DOHH2 (cell line): ENCODE measurements around the gene TMEM95.

Source experiments
- EZH2phosphoT487 ChIP-seq: fragments of 200-600 bp; sonication (generic); IDR thresholded peaks from 2 replicates; pipeline ENCODE4 v1.6.1; 2017; ENCODE audit warnings: borderline replicate concordance, mild to moderate bottlenecking, antibody characterized with exemption, low read length, moderate library complexity, mixed read lengths
- TF ChIP-seq, protein P1 (sequence below): fragments of 200-600 bp; sonication (generic); IDR thresholded peaks from one replicate; pipeline ENCODE4 v1.5.1; 2014; ENCODE audit warnings: antibody characterized with exemption, mild to moderate bottlenecking, low read depth, low read length; ENCODE audit not compliant: poor library complexity, severe bottlenecking

DNA sequence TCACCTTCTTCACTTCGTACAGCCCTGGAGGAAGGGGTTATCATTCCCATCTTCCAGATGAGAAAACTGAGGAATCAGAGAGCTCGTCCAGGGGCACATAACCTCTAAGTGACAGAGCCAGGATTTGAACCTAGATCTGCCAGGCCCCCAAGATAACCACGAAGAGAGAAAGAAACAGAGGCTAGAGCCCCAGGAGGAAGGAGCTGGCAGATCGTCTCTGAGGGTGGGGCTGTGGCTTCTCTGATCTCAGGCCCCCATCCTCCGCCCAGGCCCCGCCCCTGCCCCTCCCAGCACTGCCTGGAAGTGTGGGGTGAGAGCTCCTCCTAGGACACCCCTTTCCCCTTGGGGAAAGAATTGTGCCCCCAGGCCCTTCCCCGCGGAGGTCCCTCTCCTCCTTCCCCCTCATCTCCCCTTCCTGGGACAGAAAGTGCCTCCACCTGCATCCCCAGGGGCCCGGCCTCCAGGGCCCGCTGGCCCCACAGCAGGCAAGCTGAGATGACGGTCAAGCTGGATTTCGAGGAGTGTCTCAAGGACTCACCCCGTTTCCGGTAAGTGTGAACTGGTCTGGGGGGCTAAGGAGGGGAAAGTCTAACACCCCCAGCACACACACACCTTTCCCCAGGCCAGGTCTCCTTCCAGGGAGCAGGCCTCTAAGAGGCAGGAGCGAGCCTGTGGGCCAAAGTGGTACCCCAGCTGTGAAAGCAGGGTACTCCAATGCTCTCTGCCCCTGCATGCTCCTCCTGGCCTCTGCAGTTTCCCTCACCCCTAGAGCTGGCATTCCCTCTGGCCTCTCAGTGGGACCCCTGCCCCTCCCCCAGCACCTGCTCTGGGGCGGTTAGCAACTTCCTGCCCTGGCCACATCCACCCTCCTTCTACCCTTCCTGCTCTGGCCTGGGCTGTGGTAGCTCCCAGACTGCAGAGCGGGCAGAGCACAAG is 18.4 kb upstream of the TMEM95 start, which contains the start of gene ACAP1:
- no peak for TF ChIP-seq EZH2phosphoT487
- TF ChIP-seq, protein P1, sequence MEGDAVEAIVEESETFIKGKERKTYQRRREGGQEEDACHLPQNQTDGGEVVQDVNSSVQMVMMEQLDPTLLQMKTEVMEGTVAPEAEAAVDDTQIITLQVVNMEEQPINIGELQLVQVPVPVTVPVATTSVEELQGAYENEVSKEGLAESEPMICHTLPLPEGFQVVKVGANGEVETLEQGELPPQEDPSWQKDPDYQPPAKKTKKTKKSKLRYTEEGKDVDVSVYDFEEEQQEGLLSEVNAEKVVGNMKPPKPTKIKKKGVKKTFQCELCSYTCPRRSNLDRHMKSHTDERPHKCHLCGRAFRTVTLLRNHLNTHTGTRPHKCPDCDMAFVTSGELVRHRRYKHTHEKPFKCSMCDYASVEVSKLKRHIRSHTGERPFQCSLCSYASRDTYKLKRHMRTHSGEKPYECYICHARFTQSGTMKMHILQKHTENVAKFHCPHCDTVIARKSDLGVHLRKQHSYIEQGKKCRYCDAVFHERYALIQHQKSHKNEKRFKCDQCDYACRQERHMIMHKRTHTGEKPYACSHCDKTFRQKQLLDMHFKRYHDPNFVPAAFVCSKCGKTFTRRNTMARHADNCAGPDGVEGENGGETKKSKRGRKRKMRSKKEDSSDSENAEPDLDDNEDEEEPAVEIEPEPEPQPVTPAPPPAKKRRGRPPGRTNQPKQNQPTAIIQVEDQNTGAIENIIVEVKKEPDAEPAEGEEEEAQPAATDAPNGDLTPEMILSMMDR = no peak
